ENCODE measurements around the gene EPPIN.

GRCh38 chr20:45503403-45503802 is 43.8 kb downstream of the EPPIN start:
- TF ChIP-seq CTCF (IDR thresholded peaks at IDR 0.05 in 8 of 11, conservative IDR thresholded peaks at IDR 0.05 in 3 of 11) = no peak
- no peak for TF ChIP-seq POLR2AphosphoS5 (IDR thresholded peaks at IDR 0.05)
- TF ChIP-seq POLR2A (IDR thresholded peaks at IDR 0.05) = no peak
